Measurements from ENCODE around the gene QRFP.

The QRFP gene

DNA sequence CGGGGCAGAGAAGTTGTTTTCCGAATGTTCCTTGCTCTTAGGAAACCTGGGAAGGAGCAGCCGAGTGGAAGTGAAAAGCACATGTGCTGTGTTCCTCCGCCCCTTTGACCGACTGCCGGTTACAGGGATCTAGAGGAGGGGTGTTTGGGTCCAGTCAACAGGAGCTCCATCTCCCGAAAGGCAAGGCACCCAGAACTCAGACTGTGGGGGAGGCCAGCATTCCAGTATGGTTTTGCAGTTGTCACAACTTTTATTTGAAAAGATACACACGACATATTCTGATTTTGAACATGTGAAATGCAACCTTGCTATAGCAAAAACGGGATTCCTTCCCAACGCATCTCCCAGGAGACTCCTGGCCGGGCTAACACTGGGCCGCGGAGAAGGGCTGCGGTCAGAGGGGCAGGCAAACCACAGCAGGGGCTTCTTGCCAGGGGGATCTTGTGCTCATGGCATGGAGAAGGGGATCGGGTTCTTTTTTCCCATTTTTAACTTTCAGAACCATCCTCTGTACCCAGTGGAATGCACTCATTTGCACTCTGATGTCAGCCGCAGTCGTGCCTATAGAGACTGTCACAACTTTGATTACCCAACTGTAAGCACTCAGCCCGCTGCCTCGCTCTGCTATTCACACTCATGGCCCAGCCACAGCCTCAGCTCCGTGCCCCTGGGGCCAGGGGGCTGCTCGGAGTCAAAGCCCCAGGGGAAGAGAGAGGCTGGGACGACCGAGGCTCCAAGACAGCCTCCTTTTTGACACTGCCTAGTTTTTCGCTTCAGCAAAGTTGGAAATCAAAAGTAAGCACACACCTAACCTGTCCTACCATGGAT is 3.9 kb downstream of the QRFP start:
- TF ChIP-seq, protein P1, sequence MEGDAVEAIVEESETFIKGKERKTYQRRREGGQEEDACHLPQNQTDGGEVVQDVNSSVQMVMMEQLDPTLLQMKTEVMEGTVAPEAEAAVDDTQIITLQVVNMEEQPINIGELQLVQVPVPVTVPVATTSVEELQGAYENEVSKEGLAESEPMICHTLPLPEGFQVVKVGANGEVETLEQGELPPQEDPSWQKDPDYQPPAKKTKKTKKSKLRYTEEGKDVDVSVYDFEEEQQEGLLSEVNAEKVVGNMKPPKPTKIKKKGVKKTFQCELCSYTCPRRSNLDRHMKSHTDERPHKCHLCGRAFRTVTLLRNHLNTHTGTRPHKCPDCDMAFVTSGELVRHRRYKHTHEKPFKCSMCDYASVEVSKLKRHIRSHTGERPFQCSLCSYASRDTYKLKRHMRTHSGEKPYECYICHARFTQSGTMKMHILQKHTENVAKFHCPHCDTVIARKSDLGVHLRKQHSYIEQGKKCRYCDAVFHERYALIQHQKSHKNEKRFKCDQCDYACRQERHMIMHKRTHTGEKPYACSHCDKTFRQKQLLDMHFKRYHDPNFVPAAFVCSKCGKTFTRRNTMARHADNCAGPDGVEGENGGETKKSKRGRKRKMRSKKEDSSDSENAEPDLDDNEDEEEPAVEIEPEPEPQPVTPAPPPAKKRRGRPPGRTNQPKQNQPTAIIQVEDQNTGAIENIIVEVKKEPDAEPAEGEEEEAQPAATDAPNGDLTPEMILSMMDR (IDR thresholded peaks at IDR 0.05; ENCODE audit: control insufficient read depth, insufficient read depth, low read depth, low read length, missing control alignments), result no peak
- H3K4me3 ChIP-seq (ENCODE audit: control insufficient read depth, low read depth, low read length), result no peak overlapping the region
- DNase-seq (ENCODE audit: low read depth), result no peak

DNA sequence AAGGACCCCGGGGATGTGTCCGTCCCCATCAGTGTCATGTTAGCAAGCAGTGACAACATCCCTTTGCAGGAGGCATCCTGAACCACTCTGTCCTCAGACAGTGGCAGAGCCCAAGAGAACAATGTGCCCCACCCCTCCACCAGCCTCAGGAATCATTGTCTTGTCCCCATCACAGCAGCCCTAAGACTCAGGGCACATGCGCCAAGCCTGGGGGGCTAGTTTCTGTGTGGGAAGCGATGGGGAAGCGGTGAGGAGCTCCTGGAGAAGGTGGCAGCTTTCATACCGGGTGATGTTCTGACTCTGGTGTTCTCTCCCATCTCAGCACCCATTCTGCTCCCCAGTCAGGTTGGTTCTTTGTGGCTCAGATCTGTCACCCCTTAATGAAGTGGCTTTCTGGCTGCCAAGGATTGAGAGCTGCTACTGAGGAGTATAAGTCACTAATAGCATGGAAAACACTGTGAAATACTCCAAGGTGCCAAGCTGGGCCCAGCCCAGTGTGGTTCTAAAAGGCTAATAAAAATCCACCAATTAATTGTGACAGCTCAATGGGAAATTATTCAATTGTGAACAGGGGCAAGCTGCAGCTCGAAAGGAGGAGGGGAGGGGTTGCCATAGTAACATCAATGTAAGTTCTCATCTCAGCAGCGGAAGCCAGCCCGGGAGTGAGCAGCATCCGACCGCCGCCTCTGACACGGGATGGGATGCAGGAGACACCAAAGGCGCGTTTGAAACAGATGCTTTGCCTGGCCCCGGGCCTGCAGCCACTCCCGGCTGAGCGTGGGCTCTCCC is 4.7 kb downstream of the QRFP start:
- TF ChIP-seq, protein P1 (IDR thresholded peaks at IDR 0.05; ENCODE audit: control insufficient read depth, insufficient read depth, low read depth, low read length, missing control alignments), result no peak
- no peak for DNase-seq (ENCODE audit: low read depth)

DNA sequence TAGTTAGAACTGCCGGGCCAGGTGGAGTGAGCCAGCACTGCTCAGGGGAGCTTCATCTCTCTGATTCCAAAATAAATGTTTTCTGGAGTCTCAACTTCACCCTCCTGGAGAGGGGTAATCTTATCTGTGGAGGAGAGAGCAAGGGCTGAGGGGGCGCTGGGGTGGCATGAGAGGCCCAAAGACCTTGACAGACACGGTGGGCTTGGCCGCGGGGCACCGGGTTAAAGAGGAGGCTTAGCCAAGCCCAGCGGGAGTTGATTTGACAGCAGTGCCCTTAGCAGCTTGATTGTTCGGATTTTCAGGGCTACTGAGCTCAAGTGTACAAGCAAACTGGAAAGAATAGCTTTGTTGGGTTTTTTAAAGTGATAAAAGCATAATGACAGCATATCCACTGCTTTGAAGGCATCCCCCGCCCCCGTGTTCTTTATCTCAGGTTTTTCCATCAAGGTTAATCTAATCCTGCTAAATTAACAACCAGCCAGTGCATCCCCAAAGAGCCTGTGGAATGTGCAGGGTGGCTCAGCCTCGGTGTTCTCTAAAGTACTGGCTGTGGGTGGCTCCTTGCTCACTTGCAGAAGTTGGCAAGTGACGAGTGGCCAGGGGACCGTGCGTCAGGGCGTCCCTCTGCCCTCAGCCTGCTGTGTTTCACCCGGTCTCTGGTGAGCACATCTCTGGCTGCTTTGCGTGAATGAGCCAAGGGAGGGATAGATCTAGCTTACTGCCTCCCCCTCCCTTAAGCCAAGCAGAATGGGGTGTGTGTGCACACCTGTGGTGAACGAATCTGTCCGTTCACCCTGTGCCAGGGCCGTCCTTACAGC is 5.5 kb downstream of the QRFP start:
- TF ChIP-seq, protein P1 (IDR thresholded peaks at IDR 0.05; ENCODE audit: control insufficient read depth, insufficient read depth, low read depth, low read length, missing control alignments), result no peak
- DNase-seq (ENCODE audit: low read depth), result no peak

More for the DNA sequence above, 4.7 kb downstream of the QRFP start:
- no peak overlapping the region for H3K4me3 ChIP-seq (ENCODE audit: control insufficient read depth, low read depth, low read length)

DNA sequence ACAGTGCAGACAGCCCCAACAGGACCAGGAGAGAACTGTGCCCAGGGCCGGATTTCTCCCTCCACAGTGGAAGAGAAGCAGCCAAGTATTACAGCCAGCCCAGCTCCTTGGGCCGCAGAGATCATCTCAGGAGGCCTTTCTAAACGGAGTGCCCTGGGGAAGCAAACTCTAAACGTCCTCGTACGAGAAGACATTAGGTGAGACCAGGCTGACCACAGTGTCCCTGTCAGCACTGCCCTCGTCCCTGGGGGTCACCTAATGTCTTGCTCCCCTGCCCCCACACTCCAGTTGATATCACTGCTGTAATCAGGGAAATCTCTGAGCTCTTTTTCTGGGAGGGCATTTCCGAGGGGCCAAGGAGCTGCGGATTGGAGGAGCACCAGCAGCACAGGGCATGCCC is 6.5 kb downstream of the QRFP start:
- no peak overlapping the region for H3K4me3 ChIP-seq (ENCODE audit: control insufficient read depth, low read depth, low read length)
- TF ChIP-seq, protein P1 (IDR thresholded peaks at IDR 0.05; ENCODE audit: control insufficient read depth, insufficient read depth, low read depth, low read length, missing control alignments), result no peak
- no peak for DNase-seq (ENCODE audit: low read depth)

More for the DNA sequence above, 5.5 kb downstream of the QRFP start:
- H3K4me3 ChIP-seq (ENCODE audit: control insufficient read depth, low read depth, low read length), result no peak overlapping the region

DNA sequence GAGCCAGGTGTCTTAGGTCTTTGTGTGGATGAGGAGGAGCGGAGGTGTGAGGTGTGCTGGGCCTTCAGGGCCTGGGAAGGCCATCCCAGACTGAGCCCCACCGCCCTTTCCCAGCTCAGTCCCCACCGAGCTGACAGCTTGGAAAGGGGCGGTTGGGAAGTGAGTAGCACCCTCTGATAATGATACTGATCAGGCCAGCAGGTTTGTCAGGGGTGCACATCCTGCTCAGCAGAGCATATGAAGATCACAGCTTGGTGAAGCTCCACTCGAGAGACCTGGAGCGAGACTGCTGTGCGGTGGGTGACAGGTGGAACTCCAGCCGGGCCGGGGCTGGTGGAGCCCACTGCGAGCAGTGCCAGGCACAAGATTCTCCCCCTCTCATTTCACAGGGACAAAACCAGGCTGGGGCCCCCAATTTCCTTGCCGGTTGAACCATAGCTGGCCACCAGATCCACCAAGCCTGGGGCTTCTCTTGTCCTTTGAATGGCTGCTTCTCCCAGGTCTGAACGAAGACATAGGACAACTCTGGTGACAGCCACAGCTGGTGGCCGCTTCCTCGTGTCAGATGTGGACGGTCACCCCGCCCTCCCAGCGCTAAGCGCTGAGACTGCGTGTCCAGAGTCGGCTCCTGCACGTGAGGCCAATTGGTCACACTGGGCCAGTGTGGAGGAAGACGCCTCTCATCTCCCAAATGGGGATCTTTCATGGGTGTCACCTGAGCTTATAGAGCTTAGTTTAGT is 8.3 kb downstream of the QRFP start:
- TF ChIP-seq, protein P1 (IDR thresholded peaks at IDR 0.05; ENCODE audit: control insufficient read depth, insufficient read depth, low read depth, low read length, missing control alignments), result no peak
- DNase-seq (ENCODE audit: low read depth), result no peak
- no peak overlapping the region for H3K4me3 ChIP-seq (ENCODE audit: control insufficient read depth, low read depth, low read length)

Measured in AG09309 (cell line).